GM06990 (cell line): ENCODE data around the gene TMA7B.

Experiments
- DNase-seq: peaks from one replicate; pipeline ENCODE4 v3.0.0-alpha.2; 2011; ENCODE audit not compliant: insufficient read length; ENCODE audit errors: extremely low read depth
- H3K27me3 ChIP-seq: replicated peaks from 2 replicates; pipeline ENCODE4 v1.6.0; 2011; ENCODE audit warnings: low read length; ENCODE audit not compliant: control insufficient read depth, insufficient read depth
- H3K36me3 ChIP-seq: 2 replicates; pipeline ENCODE4 v1.5.1; 2011; ENCODE audit warnings: low read length; ENCODE audit not compliant: control insufficient read depth, insufficient read depth
- H3K4me3 ChIP-seq: replicated peaks from 2 replicates; pipeline ENCODE4 v1.5.1; 2011; ENCODE audit warnings: low read depth, mild to moderate bottlenecking, control low read depth, low read length
- CTCF ChIP-seq: IDR thresholded peaks from 2 replicates; pipeline ENCODE4 v1.5.1; 2011; ENCODE audit warnings: low read length, control low read depth, mild to moderate bottlenecking, inconsistent platforms; ENCODE audit not compliant: insufficient read depth, poor library complexity, severe bottlenecking

TMA7B gene

DNA sequence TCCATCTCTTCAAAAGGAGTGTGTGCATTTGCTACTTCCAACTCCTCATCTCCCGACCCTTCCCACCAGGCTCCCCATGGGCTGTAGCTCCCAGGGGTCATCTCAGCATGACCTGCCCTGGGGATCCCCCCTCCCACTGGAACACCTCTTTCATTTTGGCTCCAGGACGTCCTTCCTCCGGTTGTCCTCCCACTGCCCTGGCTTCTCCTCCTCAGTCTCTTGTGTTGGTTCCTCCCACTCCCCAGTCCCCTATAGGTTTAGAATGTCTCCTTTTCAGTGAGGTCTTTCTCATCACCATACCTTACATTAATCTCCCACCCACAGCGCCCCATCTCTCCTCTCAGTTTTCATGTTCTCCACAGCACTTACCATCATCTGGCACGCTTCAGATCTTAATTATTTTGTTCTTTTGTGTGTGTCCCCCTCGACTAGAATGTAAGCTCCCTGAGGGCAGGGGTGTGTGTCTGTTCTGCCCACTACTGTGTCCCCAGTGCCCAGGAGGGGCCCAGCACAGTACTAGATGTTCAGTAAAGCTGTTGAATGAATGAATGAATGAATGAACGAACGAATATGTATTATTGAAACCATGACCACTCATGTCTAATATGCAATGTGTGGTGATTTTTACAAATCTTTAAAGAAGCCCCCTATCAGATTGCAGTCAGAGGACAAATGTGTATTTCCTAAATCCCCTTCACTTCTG lies 2.0 kb upstream of the TMA7B start:
- DNase-seq = no peak
- TF ChIP-seq CTCF = no peak
- Histone ChIP-seq H3K36me3 (peaks cover 1% of the 10 kb centered on the region; the same call in 1 of the 2 replicates), H3K4me3 (no peak overlapping the region), H3K27me3 (no peaks in the 10 kb centered on the region)

GRCh38 chr22:39958949-39959639 lies 1.1 kb upstream of the TMA7B start:
- Histone ChIP-seq H3K36me3 (peaks cover 1% of the 10 kb centered on the region; the same call in 1 of the 2 replicates), H3K27me3 (no peaks in the 10 kb centered on the region), H3K4me3 (no peak overlapping the region)
- DNase-seq = no peak
- TF ChIP-seq CTCF = no peak

- H3K36me3 ChIP-seq = peaks cover 1% of the 10 kb centered on the region; the same call in 1 of the 2 replicates
- no peaks in the 10 kb centered on the region for H3K27me3 ChIP-seq
- no peak for TF ChIP-seq CTCF
- H3K4me3 ChIP-seq = no peak overlapping the region
- peak; percentile 76 for DNase-seq
Observed at GRCh38 chr22:39960791-39961746, 872 bp downstream of the TMA7B start.

DNA sequence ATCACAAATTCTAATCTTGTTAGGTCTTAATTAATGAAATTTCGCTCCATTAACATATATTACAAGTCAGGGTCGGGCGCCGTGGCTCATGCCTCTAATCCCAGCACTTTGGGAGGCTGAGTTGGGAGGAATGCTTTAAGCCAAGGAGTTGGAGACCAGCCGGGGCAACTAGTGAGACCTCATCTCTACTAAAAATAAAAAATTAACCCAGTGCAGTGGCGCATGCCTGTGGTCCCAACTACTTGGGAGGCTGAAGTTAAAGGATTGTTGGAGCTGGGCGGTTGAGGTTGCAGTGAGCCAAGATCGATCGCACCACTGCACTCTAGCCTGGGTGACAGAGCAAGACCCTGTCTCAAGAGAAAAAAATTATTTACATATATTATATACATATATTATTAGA lies 1.9 kb downstream of the TMA7B start:
- Histone ChIP-seq H3K4me3 (no peak overlapping the region), H3K36me3 (peaks cover 1% of the 10 kb centered on the region; the same call in 1 of the 2 replicates), H3K27me3 (no peaks in the 10 kb centered on the region)
- no peak for TF ChIP-seq CTCF
- no peak for DNase-seq

DNA sequence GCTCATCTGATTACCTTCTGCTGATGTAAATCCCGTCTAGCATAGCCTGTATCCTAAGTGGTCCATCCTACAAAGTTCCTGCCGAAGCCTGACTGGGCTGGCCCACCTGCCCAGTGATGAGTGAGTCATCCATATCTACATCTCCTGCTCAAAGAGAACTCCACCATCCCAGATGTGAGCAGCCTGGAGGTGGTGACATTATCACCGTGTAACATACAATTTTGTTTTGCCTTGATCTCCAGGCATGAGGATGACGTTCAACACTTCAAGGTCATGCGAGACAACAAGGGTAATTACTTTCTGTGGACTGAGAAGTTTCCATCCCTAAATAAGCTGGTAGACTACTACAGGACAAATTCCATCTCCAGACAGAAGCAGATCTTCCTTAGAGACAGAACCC lies 5.6 kb downstream of the TMA7B start:
- H3K4me3 ChIP-seq = no peak overlapping the region
- no peak for TF ChIP-seq CTCF
- H3K27me3 ChIP-seq = no peaks in the 10 kb centered on the region
- no peak for DNase-seq
- peaks cover 2% of the 10 kb centered on the region for H3K36me3 ChIP-seq
